HG02981 (cell line): ENCODE results near the gene VAV2.

Experiments
- ATAC-seq: cut with Tn5 transposase; IDR thresholded peaks from one replicate; pipeline ENCODE4 v1.9.1; 2021; ENCODE audit warnings: mild to moderate bottlenecking, moderate library complexity; ENCODE audit not compliant: unreplicated experiment

Gene VAV2

DNA sequence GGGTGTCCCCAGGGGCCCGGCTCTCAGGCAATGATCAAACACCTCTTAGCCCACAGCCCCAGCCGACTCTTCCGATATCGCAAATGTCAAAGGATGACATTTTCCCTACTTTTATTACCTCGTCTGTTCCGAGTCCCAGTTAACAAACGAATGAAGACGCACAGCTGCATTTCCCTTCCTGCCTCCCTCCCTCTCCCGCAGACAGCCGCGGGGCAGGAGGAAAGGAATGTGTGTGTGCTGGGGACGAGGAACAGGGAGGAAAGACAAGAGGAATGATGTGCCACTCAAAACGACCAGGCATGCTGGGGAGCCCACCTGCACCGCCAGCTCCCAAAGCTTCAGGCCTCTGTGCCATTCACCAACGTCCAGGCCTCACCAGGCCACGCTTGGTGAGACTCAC, 128.1 kb downstream of the VAV2 start:
- ATAC-seq = no peak

DNA sequence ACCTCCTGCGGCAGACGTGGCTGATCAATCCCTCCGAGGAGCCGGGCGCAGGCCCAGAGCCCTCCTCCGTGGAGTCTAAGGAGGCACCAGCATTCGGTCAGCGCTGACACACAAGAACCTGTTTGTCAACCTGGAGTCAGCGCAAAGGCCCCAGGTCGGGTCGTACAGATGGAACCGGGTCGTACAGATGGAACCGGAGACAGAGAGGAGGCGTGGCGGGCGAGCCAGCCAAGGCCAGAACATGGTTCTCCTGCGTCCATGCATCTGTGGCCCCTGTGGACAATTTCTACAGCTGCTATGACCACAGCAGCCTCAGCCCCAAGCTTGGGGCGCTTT, 128.9 kb downstream of the VAV2 start:
- no peak for ATAC-seq

- ATAC-seq = no peak
These were observed 129.4 kb downstream of the VAV2 start for GRCh38 chr9:133862585-133863256.

- ATAC-seq = no peak
These were observed 130.4 kb downstream of the VAV2 start for GRCh38 chr9:133861692-133862091.

DNA sequence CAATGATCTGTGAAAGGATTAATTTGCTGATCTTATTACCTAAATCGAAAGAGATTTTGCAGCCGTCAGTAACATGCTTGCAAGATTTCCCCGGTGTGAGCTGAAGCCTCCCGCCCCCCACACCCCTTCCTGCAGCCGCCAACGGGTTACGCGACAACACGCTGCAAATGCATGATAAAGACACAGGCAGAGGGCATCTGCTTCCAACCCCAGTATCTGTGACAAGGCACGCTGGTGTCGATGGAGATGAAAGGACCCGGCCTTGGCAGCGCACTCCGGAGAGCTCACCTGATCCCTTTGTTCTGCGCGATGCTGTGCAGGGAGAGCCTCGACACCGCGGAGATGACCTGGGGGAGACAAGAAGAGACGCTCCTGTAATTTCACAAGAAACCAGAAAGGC, 131.0 kb downstream of the VAV2 start:
- ATAC-seq = no peak

GRCh38 chr9:133858771-133859170, 133.4 kb downstream of the VAV2 start:
- ATAC-seq = no peak

DNA sequence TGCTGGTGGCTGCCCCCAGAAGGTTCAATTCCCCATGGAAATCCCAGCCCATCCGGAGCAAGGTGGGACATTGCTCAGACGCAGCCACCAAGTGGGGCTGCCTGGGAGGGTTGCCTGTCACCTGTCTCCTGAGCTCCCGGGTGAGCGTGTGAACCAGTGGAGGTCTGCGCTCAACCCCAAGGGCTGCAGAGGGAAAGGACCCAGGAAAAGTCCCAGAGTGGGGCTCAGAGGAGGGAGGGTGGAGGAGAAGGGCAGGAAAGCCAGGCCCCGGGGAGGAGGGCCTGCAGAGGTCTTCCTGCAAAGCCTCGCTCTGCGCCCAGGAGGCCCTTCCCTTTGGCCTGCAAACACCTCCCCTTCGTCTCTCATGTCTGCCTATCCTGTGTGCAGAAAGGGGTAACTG, 134.5 kb downstream of the VAV2 start:
- ATAC-seq = no peak

- no peak for ATAC-seq
These were observed 135.3 kb downstream of the VAV2 start for GRCh38 chr9:133856798-133857197.

- no peak for ATAC-seq
These were observed 136.2 kb downstream of the VAV2 start for GRCh38 chr9:133855802-133856521.

- ATAC-seq = no peak
These were observed 136.8 kb downstream of the VAV2 start for GRCh38 chr9:133855371-133855770.

DNA sequence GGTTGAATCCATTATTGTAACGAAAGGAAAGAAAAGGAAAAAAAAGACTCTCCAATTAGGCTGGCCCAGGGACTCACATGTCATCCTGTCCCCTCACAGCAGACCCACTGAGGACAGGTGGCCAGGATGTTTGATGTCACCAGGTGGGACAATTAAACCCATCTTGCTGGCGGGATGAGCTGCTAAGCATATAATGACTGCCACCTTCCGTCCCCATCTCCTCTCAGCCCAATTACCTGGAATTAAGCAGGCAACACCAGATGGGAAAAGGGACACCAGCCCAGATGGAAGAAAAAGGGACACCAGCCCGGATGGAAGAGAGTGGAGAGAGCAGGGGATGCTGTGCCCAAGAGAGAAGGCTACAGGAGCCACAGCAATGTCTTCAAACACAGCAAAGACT, 137.4 kb downstream of the VAV2 start:
- ATAC-seq = no peak

DNA sequence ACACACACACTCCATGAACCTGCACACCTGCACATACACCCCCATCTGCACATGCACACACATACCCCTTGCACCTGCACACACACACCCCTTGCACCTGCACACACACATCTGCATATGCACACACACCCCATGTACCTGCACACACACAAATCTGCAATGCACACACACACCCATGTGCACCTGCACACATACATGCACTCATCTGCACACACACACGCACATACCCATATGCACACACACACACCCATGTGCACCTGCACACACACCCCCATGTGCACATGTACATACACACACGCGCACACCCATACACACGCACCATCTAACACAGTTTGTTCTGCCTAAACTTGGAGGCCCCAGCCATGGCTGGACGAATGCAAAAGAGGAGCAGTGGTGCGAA, 138.1 kb downstream of the VAV2 start:
- ATAC-seq = no peak

DNA sequence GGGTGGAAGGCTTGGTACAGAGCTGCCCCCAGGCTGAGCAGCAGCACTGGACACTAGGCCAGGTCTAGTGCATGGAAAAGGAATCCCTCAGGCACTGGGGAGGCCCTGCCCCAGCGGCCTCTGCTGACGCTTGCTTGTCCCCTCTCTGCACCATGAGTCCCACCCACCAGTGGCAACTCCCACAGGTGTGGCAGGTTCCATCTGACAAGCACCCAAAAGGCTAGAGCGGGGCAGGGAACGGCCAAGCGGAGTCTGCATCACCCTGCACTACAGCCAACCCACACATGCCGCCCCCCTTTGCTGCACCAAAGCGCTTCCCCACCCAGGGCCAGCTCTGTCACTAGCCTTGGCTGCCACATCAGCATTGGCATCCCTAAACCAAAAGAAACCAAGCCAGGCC, 138.8 kb downstream of the VAV2 start:
- ATAC-seq = no peak

DNA sequence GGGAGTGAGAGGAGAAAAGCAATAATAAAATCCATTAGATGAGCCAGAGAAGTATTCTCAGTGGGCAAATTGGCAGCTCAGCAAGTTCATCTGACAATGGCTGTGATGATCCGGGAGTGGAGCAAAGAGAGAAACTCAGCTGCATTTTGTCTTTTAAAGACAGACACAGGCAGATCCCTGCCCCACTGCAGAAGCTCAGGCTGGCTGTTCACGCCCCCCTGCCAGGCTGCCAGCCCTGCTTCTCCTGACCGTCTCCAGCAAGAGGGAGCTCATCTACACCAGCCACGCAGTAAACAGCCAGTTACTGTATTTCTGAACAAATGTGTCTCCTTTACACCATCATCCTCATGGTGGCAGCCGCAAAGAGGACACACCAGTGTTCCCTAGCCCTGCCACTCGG, 139.7 kb downstream of the VAV2 start:
- ATAC-seq = no peak

DNA sequence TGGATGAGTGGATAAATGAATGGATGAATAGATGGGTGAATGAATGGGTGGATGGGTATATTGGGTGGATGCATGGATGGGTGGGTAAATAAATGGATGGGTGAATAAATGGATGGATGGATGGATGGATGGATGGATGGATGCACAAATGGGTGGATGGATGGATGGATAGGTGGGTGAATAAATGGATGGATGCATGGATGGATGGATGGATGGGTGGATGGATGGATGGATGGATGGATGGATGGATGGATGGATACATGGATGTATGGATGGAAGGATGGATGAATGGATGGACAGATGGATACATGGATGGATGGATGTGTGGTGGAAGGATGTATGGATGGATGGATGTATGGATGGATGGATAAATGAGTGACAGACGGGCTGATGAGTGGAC, 140.4 kb downstream of the VAV2 start:
- ATAC-seq = no peak

GRCh38 chr9:133850937-133851336, 141.2 kb downstream of the VAV2 start:
- no peak for ATAC-seq

GRCh38 chr9:133850161-133850560, 142.0 kb downstream of the VAV2 start:
- ATAC-seq = no peak

DNA sequence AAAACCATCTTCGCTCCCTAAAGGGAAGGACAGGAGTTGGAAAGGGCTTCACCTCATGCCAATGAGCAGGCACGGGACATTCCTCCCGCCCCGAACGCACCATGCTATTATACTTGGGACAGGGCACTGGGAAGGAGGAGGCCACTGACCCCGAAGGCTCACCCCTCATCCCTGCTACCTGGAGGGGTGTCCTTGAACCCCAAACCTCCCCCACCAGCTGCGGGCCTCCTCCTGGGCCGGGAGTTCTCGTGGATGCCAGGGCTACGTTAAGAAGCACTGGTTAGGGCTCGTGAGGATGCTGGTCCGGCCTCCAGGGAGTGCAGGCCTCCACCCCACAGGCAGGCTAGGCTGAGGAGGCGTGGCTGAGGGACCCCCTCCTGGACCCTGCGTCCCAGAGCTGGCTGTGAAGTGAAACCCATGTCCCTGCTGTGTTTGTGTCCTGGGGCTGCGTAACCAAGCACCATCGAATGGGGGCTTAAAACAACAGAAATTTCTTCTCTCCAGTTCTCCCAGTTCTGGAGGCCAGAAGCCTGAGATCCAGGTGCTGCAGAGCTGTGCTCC, 142.9 kb downstream of the VAV2 start:
- no peak for ATAC-seq

- ATAC-seq = no peak
These were observed 143.5 kb downstream of the VAV2 start for GRCh38 chr9:133848471-133849109.

DNA sequence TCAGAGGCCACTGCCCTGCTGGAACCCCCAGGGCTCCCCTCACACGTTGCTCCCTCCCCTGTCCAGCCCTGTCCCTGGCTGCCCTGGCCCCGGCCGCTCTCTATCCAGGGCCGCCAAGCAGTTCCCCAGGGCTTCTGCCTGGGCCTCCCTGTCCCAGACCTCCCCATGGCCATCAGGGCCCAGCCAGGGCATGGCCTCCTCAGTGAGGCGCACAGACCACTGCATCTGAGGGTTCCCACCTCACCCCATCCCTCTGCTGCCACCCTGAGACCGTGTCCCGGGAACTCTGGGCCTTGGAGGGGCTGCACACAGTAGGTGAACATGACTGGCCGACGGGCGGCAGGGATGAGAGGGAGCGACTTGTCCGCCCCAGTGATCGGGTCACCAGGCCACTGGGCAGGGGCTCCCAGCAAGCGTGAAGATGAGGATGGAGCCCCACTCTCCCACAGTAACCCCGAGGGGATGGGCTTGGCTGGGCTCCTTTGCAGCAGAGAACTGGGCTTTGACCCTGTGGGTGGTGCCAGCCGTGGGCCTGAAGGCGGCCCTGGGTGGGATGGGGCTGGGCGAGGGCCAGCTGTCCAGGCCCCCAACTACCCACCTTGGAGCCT, 145.5 kb downstream of the VAV2 start:
- no peak for ATAC-seq

- ATAC-seq = no peak
These were observed 146.7 kb downstream of the VAV2 start for GRCh38 chr9:133845440-133845839.
